Measurements from ENCODE around the gene DENND1A. TPM values are rescaled to one million over a fixed set of nuclear protein-coding genes. Genes with fewer than 3 reads are reported as not detected.

DENND1A gene
- total and polyA plus RNA-seq, 2 of the 13 experiments (the other 11 are each of a cell fraction or from before 2014, with no cell fraction given): 14.8 to 30.1 TPM

DNA sequence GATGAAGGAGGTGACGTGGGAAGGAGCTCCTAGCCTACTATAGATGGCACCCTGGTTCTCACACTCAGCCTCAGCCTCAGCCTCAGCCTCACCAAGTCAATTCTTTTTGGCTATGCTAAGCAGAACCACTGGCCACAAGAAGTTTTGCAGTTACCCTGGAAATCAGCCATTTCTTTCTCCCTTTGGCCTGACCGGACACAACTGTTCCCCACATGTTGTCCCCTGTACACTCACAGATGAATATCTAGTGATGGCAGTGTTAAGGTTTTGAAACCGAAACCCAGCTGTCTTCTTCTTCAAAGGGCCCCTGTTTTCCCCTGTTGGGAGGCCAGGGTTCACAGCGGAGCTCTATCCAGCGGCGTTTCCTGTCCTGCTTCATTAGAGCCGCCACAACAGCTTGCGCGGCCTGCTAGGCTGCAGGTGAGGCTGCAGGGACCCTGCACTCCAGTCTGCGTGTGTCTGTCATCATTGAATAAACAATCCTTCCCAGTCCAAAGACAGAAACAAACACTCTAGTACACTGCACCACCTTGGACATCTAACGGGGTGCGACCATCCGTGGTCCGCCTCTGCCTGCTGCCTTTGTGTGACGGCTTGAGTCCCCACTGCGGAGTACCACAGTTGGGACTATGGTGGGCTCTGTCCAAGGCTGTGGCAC, 250.5 kb downstream of the DENND1A start (continued):
- TF ChIP-seq, protein P1, sequence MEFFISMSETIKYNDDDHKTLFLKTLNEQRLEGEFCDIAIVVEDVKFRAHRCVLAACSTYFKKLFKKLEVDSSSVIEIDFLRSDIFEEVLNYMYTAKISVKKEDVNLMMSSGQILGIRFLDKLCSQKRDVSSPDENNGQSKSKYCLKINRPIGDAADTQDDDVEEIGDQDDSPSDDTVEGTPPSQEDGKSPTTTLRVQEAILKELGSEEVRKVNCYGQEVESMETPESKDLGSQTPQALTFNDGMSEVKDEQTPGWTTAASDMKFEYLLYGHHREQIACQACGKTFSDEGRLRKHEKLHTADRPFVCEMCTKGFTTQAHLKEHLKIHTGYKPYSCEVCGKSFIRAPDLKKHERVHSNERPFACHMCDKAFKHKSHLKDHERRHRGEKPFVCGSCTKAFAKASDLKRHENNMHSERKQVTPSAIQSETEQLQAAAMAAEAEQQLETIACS (CRISPR knock-in tag; IDR thresholded peaks at IDR 0.05): no peak
- TF ChIP-seq, protein P2, sequence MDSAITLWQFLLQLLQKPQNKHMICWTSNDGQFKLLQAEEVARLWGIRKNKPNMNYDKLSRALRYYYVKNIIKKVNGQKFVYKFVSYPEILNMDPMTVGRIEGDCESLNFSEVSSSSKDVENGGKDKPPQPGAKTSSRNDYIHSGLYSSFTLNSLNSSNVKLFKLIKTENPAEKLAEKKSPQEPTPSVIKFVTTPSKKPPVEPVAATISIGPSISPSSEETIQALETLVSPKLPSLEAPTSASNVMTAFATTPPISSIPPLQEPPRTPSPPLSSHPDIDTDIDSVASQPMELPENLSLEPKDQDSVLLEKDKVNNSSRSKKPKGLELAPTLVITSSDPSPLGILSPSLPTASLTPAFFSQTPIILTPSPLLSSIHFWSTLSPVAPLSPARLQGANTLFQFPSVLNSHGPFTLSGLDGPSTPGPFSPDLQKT (CRISPR knock-in tag; IDR thresholded peaks at IDR 0.05; ENCODE audit: borderline replicate concordance): no peak
- TF ChIP-seq MIER3 (CRISPR knock-in tag; IDR thresholded peaks at IDR 0.05; ENCODE audit: borderline replicate concordance) (0 out of 2 replicates have a peak, but pooled peaks have one; percentile 18), ZNF205 (CRISPR knock-in tag; IDR thresholded peaks at IDR 0.05) (no peak), SAFB2 (CRISPR knock-in tag; IDR thresholded peaks at IDR 0.05; ENCODE audit: borderline replicate concordance, low read depth) (no peak), MEIS2 (CRISPR knock-in tag; IDR thresholded peaks at IDR 0.05) (peak; percentile 90), ZNF552 (CRISPR knock-in tag; IDR thresholded peaks at IDR 0.05; ENCODE audit: borderline replicate concordance) (no peak), RARA (CRISPR knock-in tag; IDR thresholded peaks at IDR 0.05) (peak; percentile 73), ZFP62 (CRISPR knock-in tag; IDR thresholded peaks at IDR 0.05) (no peak), ZNF354B (CRISPR knock-in tag; IDR thresholded peaks at IDR 0.05) (no peak), SALL2 (CRISPR knock-in tag; IDR thresholded peaks at IDR 0.05) (no peak), ZNF781 (CRISPR knock-in tag; IDR thresholded peaks at IDR 0.05; ENCODE audit: borderline replicate concordance, not compliant biosample characterization) (no peak), ZNF530 (CRISPR knock-in tag; IDR thresholded peaks at IDR 0.05; ENCODE audit: low read depth) (no peak), TAF15 (IDR thresholded peaks at IDR 0.05; ENCODE audit: low read depth, low read length, poor library complexity, severe bottlenecking) (no peak), ZNF674 (CRISPR knock-in tag; IDR thresholded peaks at IDR 0.05; ENCODE audit: low read depth) (no peak), HMG20B (CRISPR knock-in tag; conservative IDR thresholded peaks at IDR 0.05) (no peak), ZFYVE20 (CRISPR knock-in tag; IDR thresholded peaks at IDR 0.05; ENCODE audit: borderline replicate concordance, low read depth) (no peak), CENPX (CRISPR knock-in tag; IDR thresholded peaks at IDR 0.05) (no peak), KDM2A (CRISPR knock-in tag; IDR thresholded peaks at IDR 0.05; ENCODE audit: borderline replicate concordance, low read depth) (peak; percentile 32; the same call in 1 of the 2 replicates), ELF3 (CRISPR knock-in tag; IDR thresholded peaks at IDR 0.05) (peak; percentile 50; the same call in 1 of the 2 replicates)
- TF ChIP-seq, protein P3, sequence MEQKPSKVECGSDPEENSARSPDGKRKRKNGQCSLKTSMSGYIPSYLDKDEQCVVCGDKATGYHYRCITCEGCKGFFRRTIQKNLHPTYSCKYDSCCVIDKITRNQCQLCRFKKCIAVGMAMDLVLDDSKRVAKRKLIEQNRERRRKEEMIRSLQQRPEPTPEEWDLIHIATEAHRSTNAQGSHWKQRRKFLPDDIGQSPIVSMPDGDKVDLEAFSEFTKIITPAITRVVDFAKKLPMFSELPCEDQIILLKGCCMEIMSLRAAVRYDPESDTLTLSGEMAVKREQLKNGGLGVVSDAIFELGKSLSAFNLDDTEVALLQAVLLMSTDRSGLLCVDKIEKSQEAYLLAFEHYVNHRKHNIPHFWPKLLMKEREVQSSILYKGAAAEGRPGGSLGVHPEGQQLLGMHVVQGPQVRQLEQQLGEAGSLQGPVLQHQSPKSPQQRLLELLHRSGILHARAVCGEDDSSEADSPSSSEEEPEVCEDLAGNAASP (CRISPR knock-in tag; IDR thresholded peaks at IDR 0.05; ENCODE audit: borderline replicate concordance): peak; percentile 29; the same call in 1 of the 2 replicates
- TF ChIP-seq, protein P4, sequence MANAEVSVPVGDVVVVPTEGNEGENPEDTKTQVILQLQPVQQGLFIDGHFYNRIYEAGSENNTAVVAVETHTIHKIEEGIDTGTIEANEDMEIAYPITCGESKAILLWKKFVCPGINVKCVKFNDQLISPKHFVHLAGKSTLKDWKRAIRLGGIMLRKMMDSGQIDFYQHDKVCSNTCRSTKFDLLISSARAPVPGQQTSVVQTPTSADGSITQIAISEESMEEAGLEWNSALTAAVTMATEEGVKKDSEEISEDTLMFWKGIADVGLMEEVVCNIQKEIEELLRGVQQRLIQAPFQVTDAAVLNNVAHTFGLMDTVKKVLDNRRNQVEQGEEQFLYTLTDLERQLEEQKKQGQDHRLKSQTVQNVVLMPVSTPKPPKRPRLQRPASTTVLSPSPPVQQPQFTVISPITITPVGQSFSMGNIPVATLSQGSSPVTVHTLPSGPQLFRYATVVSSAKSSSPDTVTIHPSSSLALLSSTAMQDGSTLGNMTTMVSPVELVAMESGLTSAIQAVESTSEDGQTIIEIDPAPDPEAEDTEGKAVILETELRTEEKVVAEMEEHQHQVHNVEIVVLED (CRISPR knock-in tag; IDR thresholded peaks at IDR 0.05; ENCODE audit: borderline replicate concordance): no peak
- TF ChIP-seq, protein P5, sequence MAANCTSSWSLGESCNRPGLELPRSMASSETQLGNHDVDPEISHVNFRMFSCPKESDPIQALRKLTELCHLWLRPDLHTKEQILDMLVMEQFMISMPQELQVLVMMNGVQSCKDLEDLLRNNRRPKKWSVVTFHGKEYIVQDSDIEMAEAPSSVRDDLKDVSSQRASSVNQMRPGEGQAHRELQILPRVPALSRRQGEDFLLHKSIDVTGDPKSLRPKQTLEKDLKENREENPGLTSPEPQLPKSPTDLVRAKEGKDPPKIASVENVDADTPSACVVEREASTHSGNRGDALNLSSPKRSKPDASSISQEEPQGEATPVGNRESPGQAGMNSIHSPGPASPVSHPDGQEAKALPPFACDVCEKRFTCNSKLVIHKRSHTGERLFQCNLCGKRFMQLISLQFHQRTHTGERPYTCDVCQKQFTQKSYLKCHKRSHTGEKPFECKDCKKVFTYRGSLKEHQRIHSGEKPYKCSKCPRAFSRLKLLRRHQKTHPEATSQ (CRISPR knock-in tag; IDR thresholded peaks at IDR 0.05; ENCODE audit: borderline replicate concordance): no peak
